ENCODE results near the gene DBNL.

The DBNL gene

DNA sequence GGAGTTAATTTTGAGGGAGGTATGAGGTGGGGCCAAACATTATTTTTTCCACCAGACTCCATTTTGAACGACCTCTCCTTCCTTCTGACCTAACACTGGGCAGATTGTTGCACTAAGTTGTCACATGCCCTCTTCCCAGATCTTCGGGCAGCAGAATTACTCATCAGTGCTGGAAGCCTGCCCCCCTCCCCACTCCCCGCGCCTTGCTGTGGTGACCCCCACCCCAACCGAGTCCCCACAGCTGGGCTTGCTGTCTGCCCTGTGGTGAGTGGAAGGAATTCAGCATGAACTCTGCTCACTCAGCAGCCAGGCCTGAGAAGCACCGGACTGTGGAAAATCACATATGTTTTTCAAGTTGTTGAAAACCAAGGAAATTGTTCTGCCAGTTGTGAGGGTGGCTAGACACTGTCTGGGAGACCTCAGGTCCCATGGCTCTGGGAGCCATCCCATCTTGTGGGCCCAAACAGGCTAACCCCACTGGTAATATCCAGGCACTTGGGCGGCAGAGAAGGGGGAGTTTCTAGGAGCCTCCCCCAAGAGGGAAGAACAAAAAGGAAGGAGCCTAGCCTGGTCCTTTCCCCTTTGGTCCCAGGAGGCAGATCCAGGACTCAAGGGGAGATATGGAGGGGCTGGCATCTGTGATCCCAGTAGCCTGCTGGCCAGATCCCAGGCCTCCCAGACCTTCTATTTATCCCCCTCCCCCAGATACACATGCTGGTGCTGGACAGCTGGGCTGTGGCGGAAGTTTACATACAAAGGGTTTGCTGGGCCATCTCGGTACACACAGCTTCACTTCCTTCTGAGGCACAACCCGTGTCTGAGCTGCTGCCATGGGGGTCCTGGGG lies 56.2 kb downstream of the DBNL start:
- no peak for DNase-seq (ENCODE audit: low spot score)

DNA sequence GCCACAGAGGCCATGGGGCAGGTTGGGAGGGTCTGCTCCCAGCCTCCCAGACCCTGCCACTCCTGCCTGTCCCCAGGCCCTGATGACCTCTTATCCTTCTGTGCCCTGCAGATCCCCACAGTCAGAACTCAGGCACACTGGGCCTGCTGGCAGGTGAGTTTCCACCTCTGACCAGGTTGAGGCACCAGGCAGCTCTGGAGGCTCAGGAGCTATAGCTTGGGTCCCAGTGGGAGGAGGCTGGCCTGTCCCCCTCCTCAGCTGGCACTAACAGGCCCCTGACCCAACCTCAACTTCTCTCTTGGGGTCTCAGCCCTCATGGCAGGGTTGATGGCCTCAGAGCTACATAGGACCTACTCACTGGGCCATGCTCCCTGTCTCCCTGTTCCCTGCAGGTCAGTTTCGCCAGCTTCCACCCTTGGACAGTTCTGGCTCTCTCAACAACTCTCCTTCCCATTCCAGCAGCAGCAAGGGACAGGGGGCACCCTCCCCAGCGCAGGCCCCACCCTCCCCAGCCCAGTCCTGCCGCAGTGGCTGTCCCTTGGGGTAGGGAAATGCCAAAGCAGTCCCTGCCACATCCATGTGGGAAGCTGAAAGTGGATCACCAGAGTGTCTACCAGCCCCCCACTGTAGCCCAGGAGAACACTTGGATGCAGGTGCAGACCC lies 56.9 kb downstream of the DBNL start:
- no peak for DNase-seq (ENCODE audit: low spot score)

DNA sequence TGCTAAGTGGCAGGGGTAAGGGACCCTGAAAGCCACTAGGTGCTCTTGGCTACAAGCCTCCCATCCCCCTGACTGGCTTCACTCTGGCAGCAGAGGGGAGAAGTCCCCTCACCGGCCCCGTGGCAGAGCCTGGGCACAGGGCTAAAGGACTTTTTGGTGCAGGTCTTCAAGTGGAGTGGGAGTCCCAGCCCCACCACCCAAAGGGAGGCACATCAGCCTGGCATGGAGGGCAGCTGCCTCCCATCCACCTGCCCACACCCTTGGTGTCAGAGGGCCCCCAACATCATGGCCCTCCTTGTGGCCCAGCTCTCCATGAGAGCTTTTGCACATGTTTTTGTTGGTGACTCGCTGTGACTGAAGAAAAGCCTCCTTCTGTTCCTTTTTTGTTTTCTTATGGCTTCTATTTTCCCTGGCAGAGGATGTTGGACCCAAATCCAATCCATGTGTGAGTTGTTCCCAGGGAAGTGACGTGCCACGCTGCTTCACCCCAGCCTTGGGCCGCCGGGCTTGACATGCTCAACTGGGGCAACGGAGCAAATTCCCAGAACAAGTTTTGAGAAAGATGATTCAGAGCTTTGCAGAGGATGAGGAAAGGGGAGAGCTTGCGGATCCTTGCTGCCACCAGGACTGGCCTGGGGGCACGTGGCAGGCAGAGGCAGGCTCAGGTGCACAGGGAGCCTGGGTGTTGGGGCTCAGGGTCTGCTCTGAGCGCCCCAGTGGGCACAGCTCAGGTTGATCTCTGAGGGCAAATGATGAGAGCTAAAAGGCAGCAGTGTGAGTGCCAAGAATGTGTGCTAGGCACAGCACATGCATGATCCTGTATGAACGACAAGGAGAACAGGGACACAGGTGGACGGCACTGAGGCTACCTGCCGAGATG lies 57.7 kb downstream of the DBNL start:
- DNase-seq (ENCODE audit: low spot score) = no peak

DNA sequence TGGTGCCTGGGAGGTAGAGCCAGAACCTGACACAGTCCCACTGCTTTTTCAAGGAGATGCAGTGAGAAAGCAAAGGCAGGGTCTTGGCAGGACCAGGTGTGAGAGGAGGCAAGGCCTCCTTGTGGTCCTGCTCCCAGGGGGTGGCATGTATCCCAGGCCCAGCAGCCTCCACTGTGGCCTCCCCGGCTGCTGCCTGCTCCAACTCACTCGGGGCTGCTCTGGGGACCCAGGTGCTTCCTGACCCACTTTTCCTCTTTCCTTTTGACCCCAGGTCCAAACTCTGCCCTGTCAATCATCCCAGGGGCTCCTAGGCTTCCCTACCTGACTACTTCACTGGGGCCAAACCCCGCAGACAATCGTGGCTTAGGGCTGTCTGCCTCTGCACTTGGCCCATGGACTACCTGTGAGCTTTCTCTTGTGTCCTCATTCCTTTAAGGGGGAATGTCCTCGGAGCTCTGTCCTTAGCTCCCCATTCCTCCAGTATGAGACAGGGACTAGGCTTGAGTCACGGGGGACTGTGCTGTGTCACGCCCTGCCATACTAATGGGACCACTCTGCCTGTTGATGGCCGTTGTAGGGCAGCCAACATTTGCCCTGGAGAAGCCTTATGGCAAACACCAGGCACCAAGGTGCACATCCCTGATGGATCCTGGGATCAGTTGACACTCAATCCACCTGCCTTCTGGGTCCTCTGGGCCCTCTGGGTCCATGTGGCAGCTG lies 58.5 kb downstream of the DBNL start:
- DNase-seq (ENCODE audit: low spot score) = no peak

DNA sequence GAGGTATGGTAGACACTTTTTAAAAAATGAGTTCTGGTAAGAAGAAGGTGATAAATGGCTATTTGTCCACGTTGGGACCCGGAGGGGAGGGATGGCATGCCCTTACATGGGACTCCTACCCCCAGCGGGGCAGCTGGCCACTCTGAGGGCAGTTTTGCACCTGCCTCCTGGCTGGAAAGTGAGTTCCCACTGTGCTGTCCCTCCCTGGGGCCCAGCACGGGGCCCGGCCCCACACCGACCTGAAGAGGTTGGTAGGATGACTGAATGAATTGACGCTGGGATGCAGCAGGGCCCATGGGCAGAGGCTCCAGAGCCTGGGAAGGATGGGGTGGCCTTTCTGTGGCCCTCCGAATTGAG lies 59.0 kb downstream of the DBNL start:
- DNase-seq (ENCODE audit: low spot score) = no peak

DNA sequence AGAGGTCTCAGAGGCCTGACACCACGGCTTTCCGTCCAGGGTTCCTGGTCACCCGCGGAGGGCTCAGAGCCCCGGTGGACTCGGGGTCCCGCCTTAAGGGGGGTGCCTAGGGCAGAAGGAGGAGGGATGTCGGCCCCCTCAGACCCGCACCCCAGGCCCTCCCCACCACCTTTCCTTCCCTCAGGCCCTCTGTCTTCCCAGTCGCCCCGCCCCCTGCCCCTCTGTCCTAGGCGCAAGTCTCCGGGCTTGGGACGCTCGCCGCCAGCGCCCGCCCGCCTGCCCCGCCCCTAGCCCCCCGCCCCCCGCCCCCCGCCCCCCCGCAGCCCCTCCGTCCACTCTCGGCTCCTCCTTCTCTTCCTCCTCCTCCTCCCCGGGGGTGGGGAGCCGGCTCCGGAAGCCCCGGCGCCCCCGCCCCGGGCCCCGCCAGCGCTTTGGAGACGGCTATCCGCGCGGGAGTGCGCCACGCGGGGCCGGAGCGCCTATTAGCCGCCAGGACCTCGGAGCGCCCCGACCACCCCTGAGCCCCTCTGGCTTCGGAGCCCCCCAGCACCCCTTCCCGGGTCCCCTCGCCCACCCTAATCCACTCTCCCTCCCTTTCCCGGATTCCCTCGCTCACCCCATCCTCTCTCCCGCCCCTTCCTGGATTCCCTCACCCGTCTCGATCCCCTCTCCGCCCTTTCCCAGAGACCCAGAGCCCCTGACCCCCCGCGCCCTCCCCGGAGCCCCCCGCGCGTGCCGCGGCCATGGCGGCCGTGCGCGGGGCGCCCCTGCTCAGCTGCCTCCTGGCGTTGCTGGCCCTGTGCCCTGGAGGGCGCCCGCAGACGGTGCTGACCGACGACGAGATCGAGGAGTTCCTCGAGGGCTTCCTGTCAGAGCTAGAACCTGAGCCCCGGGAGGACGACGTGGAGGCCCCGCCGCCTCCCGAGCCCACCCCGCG lies 59.7 kb downstream of the DBNL start, which contains the start of gene AEBP1:
AEBP1 (plus strand) TSS at position 423 of the 937 bp plus-strand sequence; CDS start at position 744, 321 bp downstream.
- DNase-seq (ENCODE audit: low spot score) = no peak

DNA sequence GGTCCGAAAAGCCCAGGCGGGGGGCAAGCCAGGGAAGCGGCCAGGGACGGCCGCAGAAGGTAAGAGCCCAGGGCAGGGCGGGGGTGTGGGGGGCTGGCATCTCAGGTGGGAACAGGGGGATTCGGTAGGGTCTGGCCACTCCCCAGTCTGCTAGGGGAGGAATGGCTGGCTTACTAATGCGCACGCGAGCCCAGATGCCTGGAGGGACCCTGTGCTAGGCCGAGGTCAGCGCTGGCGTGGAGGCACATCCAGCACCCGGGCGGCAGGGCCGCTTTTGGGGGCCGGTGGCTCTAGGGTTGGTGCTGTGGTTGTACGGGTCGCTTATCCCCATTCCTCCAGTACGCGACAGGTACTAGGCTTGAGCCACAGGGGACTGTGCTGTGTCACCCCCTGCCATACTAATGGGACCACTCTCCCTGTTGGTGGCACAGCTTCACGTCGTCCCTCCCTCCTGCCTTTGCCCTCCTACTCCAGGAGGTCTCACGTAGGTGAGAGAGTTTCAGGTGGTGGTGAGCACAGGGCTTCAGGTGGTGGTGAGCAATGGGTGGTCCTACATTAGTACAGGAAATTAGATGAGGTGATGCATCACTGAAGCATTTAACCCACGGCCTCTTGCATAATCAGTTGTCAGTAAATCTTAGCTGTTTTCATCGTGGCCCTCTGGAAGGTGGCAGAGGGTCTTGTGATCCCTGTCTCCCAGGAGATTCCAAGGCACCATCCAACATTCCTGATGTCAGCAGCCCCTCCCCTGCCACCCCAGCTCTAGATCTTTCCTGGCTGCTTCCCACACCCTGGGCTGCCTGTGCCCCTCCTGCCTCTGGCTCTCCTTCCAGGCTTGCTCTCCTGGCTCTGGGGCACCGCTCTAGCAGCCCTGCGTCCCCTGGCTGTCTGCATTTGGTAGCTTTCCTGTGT lies 60.6 kb downstream of the DBNL start:
- DNase-seq (ENCODE audit: low spot score) = no peak

DNA sequence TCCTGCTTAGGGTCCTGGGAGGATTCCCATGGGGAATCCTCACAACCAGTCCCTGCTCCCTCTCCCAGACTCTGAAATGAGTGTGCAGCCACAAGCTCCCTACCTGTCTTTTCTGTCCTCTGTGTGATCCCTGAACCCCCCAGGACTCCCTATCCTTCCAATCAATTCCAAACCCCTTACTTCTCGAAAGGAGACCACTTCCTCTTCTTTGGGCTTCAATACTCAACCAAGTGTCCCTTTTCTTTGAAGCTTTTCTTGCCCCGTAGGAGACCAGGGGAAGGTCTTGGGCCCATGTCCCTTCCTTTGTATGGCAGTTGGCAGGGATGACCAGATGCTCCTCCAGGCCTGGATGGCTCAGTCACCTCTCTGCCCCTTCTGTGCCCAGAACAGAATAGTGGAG lies 61.3 kb downstream of the DBNL start:
- no peak for DNase-seq (ENCODE audit: low spot score)

DNA sequence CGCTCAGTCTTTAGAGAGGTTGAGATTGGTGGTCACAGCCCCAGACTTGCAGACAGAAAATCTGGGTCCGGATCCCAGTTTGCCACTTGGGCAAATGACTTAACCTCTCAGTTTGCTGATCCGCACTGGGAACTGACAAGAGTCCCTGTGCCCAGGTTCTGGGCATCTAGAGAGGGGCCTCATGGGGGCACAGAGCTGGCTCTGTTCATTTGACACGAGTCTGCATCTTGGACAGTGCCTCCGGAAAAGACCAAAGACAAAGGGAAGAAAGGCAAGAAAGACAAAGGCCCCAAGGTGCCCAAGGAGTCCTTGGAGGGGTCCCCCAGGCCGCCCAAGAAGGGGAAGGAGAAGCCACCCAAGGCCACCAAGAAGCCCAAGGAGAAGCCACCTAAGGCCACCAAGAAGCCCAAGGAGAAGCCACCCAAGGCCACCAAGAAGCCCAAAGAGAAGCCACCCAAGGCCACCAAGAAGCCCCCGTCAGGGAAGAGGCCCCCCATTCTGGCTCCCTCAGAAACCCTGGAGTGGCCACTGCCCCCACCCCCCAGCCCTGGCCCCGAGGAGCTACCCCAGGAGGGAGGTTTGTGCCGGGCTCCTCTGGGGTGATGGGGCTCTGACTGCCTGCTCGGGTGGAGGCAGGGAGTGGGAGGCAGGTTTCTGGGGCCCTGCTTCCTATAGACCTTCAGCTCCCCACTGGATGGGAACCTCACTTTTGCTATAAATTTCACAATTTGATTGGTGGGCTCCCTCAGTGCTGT lies 62.0 kb downstream of the DBNL start:
- no peak for DNase-seq (ENCODE audit: low spot score)

DNA sequence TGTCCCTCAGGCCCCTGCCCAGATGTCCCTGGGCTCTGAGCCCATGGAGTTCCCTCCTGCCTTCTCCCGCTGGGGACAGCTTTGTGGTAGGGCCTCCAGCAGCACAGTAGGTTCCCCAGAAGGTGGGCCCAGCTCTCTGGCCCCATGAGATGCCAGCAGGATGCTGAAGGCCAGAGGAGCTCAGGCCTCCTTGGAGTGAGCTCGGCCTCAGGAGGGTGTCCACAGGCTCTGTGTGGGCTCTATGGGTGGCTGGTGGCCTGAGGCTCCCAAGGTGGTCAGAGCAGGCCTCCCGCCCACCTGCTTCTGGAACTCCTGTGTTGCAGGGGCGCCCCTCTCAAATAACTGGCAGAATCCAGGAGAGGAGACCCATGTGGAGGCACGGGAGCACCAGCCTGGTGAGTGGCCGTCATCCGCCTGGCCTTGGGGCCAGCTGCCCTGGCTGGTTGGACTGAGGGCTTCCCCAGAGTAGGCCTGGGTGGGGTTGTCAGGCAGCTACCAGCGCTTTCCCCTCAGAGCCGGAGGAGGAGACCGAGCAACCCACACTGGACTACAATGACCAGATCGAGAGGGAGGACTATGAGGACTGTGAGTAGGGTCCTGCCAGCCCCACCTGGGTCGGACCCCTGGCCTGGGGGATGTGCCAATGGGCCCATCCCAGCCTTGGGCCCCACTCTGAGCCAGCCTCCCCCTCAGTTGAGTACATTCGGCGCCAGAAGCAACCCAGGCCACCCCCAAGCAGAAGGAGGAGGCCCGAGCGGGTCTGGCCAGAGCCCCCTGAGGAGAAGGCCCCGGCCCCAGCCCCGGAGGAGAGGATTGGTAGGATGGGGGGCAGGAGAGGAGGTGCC lies 62.8 kb downstream of the DBNL start:
- DNase-seq (ENCODE audit: low spot score) = no peak

DNA sequence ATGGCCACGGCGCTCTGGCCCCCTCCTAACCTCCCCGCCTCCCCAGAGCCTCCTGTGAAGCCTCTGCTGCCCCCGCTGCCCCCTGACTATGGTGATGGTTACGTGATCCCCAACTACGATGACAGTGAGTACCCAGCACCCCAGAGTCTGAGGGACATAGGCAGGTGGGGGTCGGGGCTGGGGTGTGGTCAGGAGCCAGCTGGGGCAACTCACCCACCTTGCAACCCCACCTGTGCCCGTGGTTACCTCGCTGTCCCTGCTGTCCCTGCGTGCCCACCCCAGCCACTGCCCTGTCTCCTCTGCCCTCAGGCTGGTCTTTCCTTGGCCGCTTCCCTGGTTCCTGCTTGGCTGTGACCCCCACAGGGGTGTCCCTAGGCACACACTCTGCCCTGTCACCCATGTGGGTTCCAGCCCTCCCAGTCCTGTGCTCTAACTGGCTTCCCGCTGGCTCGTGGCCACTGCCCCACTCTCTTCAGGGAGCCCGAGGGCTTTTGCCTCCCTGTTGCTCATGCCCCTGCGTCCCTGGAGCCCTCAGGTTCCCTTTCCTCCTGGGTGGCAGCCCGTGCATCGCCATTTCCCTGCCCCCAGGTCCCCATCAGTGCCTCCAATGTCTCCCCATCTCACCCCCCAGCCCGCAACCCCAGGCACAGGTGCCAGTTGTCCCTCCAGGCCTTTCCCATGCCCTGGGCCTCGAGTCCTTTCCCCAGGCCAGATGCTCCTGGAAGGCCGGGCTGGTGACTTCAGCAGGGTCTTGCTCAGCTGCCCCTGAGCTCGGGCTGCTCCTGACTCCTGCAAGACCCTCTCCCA lies 63.7 kb downstream of the DBNL start:
- DNase-seq (ENCODE audit: low spot score) = no peak

DNA sequence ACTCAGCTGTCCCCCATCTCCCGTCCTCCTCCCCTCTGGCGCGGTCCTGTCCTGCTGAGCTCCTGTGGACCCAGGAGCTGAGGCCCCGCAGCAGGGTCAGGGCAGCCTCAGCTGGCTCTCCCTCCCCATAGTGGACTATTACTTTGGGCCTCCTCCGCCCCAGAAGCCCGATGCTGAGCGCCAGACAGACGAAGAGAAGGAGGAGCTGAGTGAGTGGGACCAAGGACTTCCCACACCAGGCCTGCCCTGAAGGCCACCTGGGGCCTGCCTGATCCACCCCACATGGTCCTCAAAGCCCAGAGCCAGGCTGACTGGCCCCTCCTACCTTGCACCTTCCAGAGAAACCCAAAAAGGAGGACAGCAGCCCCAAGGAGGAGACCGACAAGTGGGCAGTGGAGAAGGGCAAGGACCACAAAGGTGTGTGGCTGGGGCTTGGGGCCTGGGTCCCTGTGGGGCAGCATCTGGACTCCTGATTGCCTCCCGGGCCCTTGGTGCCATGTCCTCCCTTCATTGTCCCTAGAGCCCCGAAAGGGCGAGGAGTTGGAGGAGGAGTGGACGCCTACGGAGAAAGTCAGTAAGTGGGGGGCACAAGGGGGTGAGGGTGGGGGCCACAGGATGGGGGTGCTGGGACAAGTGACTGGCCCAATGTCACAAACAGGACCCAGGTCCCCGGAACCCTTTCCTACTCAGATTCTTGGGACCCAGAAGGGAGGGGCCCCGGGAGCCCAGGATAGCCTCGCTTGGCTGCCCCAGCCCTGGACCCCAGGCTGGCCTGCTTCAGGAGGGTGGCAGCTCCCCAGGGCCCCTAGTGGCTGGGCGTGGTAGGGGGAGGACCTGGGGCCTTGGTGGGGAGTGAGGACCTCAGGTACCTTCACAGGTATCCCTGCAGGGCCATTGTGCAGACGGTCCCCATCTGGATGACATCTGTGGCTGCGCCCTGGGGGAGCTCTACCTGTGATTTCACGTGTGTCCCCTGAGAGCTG lies 64.6 kb downstream of the DBNL start:
- DNase-seq (ENCODE audit: low spot score) = no peak

DNA sequence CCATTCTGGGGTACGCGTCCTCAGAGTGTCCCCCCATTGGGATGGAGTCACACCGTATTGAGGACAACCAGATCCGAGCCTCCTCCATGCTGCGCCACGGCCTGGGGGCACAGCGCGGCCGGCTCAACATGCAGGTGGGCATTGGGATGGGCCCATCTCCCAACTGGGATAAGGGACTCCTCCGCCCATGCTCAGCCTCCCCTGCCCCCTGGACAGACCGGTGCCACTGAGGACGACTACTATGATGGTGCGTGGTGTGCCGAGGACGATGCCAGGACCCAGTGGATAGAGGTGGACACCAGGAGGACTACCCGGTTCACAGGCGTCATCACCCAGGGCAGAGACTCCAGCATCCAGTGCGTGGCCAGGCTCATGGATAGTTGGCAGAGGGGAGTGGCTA lies 65.5 kb downstream of the DBNL start:
- DNase-seq (ENCODE audit: low spot score) = no peak

DNA sequence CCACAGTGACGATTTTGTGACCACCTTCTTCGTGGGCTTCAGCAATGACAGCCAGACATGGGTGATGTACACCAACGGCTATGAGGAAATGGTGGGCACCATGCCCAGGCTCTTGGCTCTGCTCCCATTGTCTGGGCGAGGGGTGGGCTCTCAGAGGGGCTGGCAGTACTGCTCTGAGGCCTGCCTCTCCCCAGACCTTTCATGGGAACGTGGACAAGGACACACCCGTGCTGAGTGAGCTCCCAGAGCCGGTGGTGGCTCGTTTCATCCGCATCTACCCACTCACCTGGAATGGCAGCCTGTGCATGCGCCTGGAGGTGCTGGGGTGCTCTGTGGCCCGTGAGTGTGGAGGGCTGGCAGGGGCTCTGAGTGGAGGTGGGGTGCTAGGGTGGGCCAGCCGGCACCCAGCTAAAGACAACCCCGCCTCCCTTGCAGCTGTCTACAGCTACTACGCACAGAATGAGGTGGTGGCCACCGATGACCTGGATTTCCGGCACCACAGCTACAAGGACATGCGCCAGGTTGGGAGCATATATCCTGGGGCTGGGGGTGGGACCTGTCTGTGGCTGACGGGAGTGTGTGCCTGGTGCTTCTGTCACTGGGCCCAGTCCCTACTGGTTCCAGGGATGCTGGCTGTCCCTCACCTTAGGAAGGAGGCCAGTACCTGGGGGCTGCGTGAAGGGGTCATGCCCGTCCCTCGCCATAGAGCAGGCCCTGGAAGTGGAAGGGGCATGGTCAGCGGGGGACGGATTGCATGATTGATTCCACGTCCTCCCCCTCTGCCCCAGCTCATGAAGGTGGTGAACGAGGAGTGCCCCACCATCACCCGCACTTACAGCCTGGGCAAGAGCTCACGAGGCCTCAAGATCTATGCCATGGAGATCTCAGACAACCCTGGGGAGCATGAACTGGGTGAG lies 66.5 kb downstream of the DBNL start:
- no peak for DNase-seq (ENCODE audit: low spot score)

All from HuH-7 (cell line).